PC-3 (cell line): ENCODE measurements around the gene CERS5. TPM values are rescaled to one million over a fixed set of nuclear protein-coding genes. Genes with fewer than 3 reads are reported as not detected.
"Not testable (repeated sequence)": the region's sequence is repeated elsewhere in the genome, so short reads cannot be mapped to it uniquely, and the experiment has no call there.

ENCODE experiments used
- ATAC-seq: fragments of 200-7000 bp; cut with Tn5 transposase; 2 replicates; pipeline ENCODE4 v1.9.1; 2020; ENCODE audit warnings: mild to moderate bottlenecking, moderate library complexity
- BruUV-seq: library from RNA; stranded (reverse); fragments of 400-500 nt; replicated peaks from 2 replicates; lab custom pipeline; 2021; lab: Mats Ljungman, UMichigan
- CTCF ChIA-PET: fragments of 300-600 bp; sonication (Branson Sonifier 250); formaldehyde crosslinking; loops from one replicate; lab custom pipeline; 2022; ENCODE audit warnings: antibody characterized with exemption; lab: Charles Lee
- POLR2A ChIA-PET: fragments of 300-600 bp; sonication (Branson Sonifier 250); formaldehyde crosslinking; loops from one replicate; lab custom pipeline; 2022; ENCODE audit warnings: antibody characterized with exemption; ENCODE audit not compliant: unreplicated experiment; lab: Charles Lee
- DNase-seq: peaks from one replicate; pipeline ENCODE4 v3.0.0-alpha.2; 2015
- H2AFZ ChIP-seq: fragments of 300-600 bp; sonication (generic); 2 replicates; pipeline ENCODE4 v1.6.0; 2016; ENCODE audit warnings: antibody characterized with exemption, low read length
- H3F3A ChIP-seq: fragments of 300-600 bp; sonication (generic); one replicate; pipeline ENCODE4 v1.6.0; 2017; ENCODE audit warnings: antibody characterized with exemption, low read length, control low read depth, mild to moderate bottlenecking; ENCODE audit not compliant: unreplicated experiment
- H3K27ac ChIP-seq: fragments of 300-600 bp; sonication (generic); 2 replicates; pipeline ENCODE4 v1.5.1; 2016; ENCODE audit warnings: mild to moderate bottlenecking, low read length
- H3K27me3 ChIP-seq: fragments of 300-600 bp; sonication (generic); 2 replicates; pipeline ENCODE4 v1.6.1; 2016; ENCODE audit warnings: low read length, mixed read lengths
- H3K36me3 ChIP-seq: fragments of 300-600 bp; sonication (generic); 2 replicates; pipeline ENCODE4 v1.6.1; 2016; ENCODE audit warnings: low read depth, mixed run types, low read length, mixed read lengths
- H3K4me1 ChIP-seq: fragments of 300-600 bp; sonication (generic); 2 replicates; pipeline ENCODE4 v1.5.1; 2016; ENCODE audit warnings: low read length; ENCODE audit not compliant: insufficient read depth
- H3K4me2 ChIP-seq: fragments of 300-600 bp; sonication (generic); 2 replicates; pipeline ENCODE4 v1.6.0; 2016; ENCODE audit warnings: low read length
- H3K4me3 ChIP-seq: fragments of 300-600 bp; sonication (generic); 2 replicates; pipeline ENCODE4 v1.5.1; 2016; ENCODE audit warnings: mild to moderate bottlenecking, low read length, mixed read lengths
- H3K79me2 ChIP-seq: fragments of 300-600 bp; sonication (generic); 2 replicates; pipeline ENCODE4 v1.6.1; 2017; ENCODE audit warnings: low read length, mixed read lengths
- H3K9ac ChIP-seq: fragments of 300-600 bp; sonication (generic); 2 replicates; pipeline ENCODE4 v1.6.0; 2016; ENCODE audit warnings: mild to moderate bottlenecking, low read length
- H3K9me2 ChIP-seq: fragments of 300-600 bp; sonication (generic); replicated peaks from 2 replicates; pipeline ENCODE4 v1.6.1; 2016; ENCODE audit warnings: mixed run types, low read length, mixed read lengths
- H3K9me3 ChIP-seq: fragments of 300-600 bp; sonication (generic); 2 replicates; pipeline ENCODE4 v1.6.1; 2016; ENCODE audit warnings: low read length, mixed read lengths
- H4K20me1 ChIP-seq: fragments of 300-600 bp; sonication (generic); 2 replicates; pipeline ENCODE4 v1.6.1; 2016; ENCODE audit warnings: low read length, mixed read lengths
- CTCF ChIP-seq: fragments of 300-600 bp; sonication (generic); conservative IDR thresholded peaks from 2 replicates; pipeline ENCODE4 v1.5.1; 2017; ENCODE audit warnings: antibody characterized with exemption, low read depth, mild to moderate bottlenecking, low read length
- EZH2 ChIP-seq: fragments of 300-600 bp; sonication (generic); IDR thresholded peaks from one replicate; pipeline ENCODE4 v1.6.1; 2017; ENCODE audit warnings: antibody characterized with exemption, mild to moderate bottlenecking, low read length; ENCODE audit not compliant: unreplicated experiment
- EZH2phosphoT487 ChIP-seq: fragments of 300-600 bp; sonication (generic); IDR thresholded peaks from 2 replicates; pipeline ENCODE4 v1.6.1; 2018; ENCODE audit warnings: mild to moderate bottlenecking, antibody characterized with exemption, low read length, borderline replicate concordance
- intact Hi-C: fragments of 100-400 bp; cut with micrococcal nuclease; formaldehyde crosslinking; loops from 2 replicates; pipeline ENCODE4 v1.9.0; 2023
- total RNA-seq: library from RNA; depleted of rRNA; stranded (reverse); fragments of >200 nt; gene quantifications from 2 replicates; pipeline ENCODE4 v1.2.3, GENCODE V29; 2014

Gene CERS5
- total RNA-seq, 1 experiment from 2014 or later: 24.9 TPM

GRCh38 chr12:50084775-50085614, 82.2 kb downstream of the CERS5 start, which contains the start of gene SMARCD1:
SMARCD1 (plus strand) TSS chr12:50085342; CDS start chr12:50085370, 28 bp downstream.
- Histone ChIP-seq H2AFZ (peak within 1 kb of the TSS; percentile 84), H3K79me2 (peaks cover 26% of the 10 kb centered on the region), H3K4me3 (peak within 1 kb of the TSS; percentile 78), H3F3A (peaks cover 13% of the 10 kb centered on the region), H3K27me3 (no peaks in the 10 kb centered on the region), H3K9me3 (no peaks in the 10 kb centered on the region), H3K9ac (peak within 1 kb of the TSS; percentile 86), H3K9me2 (no peaks in the 10 kb centered on the region), H3K27ac (peak within 1 kb of the TSS; percentile 71), H3K4me1 (peaks cover 40% of the 10 kb centered on the region), H3K4me2 (peak within 1 kb of the TSS; percentile 86), H4K20me1 (peaks cover 4% of the 10 kb centered on the region; the same call in 1 of the 2 replicates), H3K36me3 (peaks cover 25% of the 10 kb centered on the region)
- TF ChIP-seq EZH2phosphoT487: no peak
- peak; percentile 86 for TF ChIP-seq CTCF
- POLR2A ChIA-PET: interaction anchor here (0.5 to 0.8 kb wide), 10 partner anchors 11 to 1312 kb away, joined by 3 to 29 read pairs (median 5); partner anchors contain the start of genes COX14 and GPD1
- TSS peak; percentile 78 for BruUV-seq
- ATAC-seq: peak; percentile 77
- peak; percentile 92 for DNase-seq
- intact Hi-C loops: loop anchor here (10.0 kb wide), 1 partner anchor 230 kb away; no protein-coding TSS in a partner anchor
- CTCF ChIA-PET: interaction anchor here (0.6 to 1.5 kb wide), 13 partner anchors 8 to 243 kb away, joined by 3 to 12 read pairs (median 4); partner anchors contain the start of genes CERS5, COX14 and RACGAP1

GRCh38 chr12:50084409-50084774, 82.8 kb downstream of the CERS5 start:
- H3K27me3 ChIP-seq, H4K20me1 ChIP-seq, ATAC-seq, BruUV-seq, H3K9me3 ChIP-seq, DNase-seq, H3K9me2 ChIP-seq: not testable (repeated sequence)
- ChIA-PET CTCF (interaction anchor here (0.6 to 1.5 kb wide), 11 partner anchors 14 to 244 kb away, joined by 3 to 12 read pairs (median 4); partner anchors contain the start of genes CERS5, COX14 and RACGAP1), POLR2A (interaction anchor here (0.6 to 0.8 kb wide), 8 partner anchors 12 to 1313 kb away, joined by 3 to 29 read pairs (median 5); partner anchors contain the start of genes COX14 and GPD1)
- H3F3A ChIP-seq: peaks cover 13% of the 10 kb centered on the region
- H3K9ac ChIP-seq: peak overlapping the region; percentile 86
- intact Hi-C loops: loop anchor here (10.0 kb wide), 1 partner anchor 230 kb away; no protein-coding TSS in a partner anchor
- H3K27ac ChIP-seq: peak overlapping the region; percentile 71
- H3K4me1 ChIP-seq: peaks cover 36% of the 10 kb centered on the region
- peak overlapping the region; percentile 86 for H3K4me2 ChIP-seq
- peak overlapping the region; percentile 78 for H3K4me3 ChIP-seq
- peaks cover 20% of the 10 kb centered on the region for H3K79me2 ChIP-seq
- peak overlapping the region; percentile 84 for H2AFZ ChIP-seq
- H3K36me3 ChIP-seq: peaks cover 19% of the 10 kb centered on the region

GRCh38 chr12:50083301-50083700, 83.9 kb downstream of the CERS5 start:
- CTCF ChIA-PET: no interaction called here
- Histone ChIP-seq H3K4me2 (no peak overlapping the region), H3K27me3 (no peaks in the 10 kb centered on the region), H2AFZ (no peak overlapping the region), H3K79me2 (peaks cover 19% of the 10 kb centered on the region), H3K27ac (no peak overlapping the region), H3K9me2 (no peaks in the 10 kb centered on the region), H3K4me3 (no peak overlapping the region), H3K9me3 (no peaks in the 10 kb centered on the region), H3K36me3 (peaks cover 10% of the 10 kb centered on the region; the same call in 1 of the 2 replicates), H3K4me1 (peaks cover 25% of the 10 kb centered on the region), H3K9ac (no peak overlapping the region), H3F3A (peaks cover 11% of the 10 kb centered on the region), H4K20me1 (peaks cover 1% of the 10 kb centered on the region; the same call in 1 of the 2 replicates)
- TF ChIP-seq EZH2 (no peak), CTCF (no peak), EZH2phosphoT487 (no peak)
- ATAC-seq (no peak), DNase-seq (no peak)
- POLR2A ChIA-PET: no interaction called here
- intact Hi-C loops: loop anchor here (10.0 kb wide), 1 partner anchor 232 kb away; no protein-coding TSS in a partner anchor
- no TSS peak for BruUV-seq
